SIG-M5 treated with dmso at 0.1 percent for 504 hours (cell line): ENCODE results near the gene SMCO4.
"Not testable (repeated sequence)": the region's sequence is repeated elsewhere in the genome, so short reads cannot be mapped to it uniquely, and the experiment has no call there.

Experiments used
- DNase-seq: peaks from one replicate; lab custom pipeline; 2025; ENCODE audit not compliant: unreplicated experiment; lab: John Stamatoyannopoulos, UW

The SMCO4 gene, protein sequence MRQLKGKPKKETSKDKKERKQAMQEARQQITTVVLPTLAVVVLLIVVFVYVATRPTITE

DNA sequence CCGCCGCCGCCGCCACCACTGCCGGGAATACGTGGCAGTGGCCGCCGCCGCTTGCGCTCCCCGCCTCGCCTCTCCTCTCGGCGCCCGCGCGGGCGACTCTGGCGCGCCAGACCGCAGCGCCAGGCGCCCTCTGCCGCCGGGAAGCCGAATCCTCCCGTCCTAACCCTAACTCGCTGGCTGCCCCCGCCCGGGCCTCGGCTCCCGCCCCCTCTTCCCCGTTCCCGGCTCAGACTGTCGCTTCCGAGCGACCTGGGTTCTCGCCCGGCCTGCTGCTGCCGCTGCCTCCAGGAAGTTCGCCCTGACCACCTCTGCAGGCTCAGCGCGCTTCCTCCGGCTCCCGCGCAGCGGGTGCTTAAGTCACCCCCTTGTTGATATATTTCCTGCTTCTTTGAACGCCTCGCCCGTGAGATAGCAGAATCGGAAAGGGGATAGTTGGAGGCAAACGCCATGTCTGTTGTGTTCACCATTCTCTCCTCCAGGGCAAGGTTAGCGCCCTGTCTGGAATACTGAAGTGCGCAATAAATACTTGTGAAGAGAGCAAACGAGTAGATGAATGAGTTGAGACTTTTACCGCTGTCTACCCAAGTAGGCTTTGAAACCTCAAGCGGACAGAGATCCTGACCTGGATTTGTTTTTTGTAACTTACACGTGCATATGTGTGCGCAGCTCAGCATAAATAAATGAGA lies at the start of gene SMCO4:
SMCO4 (minus strand) TSS at position 100 of the 686 bp plus-strand sequence. CDS start 64,202 bp downstream, outside the sequence.
- peak; percentile 71 for DNase-seq

DNA sequence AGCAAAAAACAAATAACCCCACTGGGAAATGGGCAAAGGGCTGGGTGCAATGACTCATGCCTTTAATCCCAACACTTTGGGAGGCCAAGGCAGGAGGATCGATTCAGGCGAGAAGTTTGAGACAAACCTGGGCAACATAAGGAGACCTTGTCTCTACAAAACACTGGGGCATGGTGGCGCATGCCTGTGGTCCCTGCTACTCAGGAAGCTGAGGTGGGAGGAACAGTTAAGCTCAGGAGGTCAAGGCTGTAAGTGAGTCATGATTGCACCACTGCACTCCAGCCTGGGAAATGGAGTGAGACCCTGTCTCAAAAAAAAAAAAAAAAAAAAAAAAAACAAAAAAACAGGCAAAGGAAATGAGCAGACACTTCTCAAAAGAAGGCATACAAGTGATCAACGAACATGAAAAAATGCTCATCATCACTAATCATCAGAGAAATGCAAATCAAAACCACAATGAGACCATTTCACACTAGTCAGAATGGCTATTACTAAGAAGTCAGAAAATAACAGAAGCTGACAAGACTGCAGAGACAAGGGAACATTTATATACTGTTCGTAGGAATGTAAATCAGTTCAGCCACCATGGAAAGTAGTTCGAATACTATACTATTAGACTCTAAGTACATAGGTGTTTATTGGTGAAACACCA lies 48.2 kb upstream of the SMCO4 start:
- DNase-seq = peak; percentile 62

DNA sequence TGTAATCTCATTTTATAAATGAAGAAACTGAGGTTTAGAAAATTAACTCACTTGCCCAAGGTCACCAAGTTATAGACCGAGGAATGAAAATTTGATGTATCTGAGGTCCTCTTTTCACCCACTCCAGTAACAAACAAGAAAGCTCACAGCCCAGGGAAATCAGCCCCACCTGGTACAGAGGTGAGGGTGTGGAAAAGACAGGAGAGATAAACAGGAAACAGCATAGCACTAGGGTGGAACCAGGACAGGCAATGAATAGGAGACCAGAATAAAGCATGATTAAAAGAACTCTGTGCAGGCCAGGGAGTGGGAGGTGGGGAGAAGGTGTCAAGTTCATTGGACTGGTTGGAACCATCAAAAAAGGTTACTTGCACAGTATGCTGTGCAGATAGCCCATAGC lies 46.2 kb upstream of the SMCO4 start:
- DNase-seq = no peak

DNA sequence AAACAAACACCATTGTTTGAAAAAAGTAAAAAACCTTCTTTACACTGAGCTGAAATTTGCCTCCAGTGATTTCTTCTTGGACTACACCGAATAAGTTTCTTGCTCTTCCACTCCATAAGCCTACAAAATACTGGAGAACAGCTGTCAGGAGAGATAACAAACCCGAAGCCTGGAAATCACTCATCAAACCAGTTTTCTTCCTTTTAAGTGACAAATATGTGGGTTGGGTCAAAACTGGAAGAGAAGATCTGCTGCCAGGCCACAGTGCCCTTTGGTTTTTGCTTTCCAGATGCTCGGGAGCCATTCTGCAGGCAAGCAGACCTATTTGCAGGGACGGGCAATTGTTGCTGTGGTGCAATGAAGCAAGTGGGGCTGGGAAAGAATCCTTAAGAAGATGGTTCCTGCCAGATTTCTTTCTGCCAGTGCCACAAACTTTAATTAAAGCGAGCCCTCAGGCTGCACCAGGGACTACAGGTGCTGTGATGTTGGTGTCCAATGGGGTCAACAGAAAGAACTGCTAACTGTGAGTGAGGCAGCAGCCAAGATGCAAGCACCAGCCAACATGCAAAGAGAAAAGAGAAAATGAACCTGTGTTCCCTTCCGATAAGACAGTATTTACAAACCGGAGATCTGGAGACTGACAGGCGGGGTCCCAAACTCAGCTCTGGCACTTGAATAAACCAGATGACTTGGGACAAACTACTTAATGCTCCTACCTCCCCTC lies 44.8 kb upstream of the SMCO4 start:
- DNase-seq = no peak

DNA sequence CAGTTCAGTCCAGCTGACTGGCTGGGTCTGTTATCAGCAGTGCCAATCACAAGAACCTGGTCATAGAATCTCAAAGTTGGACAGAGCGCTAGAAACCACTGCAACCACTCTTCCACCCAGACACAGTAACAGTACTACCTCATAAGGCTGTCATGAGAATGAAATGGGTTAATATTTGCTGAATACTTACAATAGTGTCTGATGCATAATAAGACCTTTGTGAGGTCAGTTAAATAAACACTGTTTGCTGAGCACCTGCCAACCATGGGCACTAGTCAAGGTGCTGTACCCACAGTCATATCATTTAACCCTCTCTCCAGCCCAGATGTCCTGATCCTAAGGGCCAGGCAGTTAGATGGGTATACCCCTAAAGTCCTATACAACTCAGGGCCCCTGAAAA lies 44.2 kb upstream of the SMCO4 start:
- DNase-seq = not testable (repeated sequence)

DNA sequence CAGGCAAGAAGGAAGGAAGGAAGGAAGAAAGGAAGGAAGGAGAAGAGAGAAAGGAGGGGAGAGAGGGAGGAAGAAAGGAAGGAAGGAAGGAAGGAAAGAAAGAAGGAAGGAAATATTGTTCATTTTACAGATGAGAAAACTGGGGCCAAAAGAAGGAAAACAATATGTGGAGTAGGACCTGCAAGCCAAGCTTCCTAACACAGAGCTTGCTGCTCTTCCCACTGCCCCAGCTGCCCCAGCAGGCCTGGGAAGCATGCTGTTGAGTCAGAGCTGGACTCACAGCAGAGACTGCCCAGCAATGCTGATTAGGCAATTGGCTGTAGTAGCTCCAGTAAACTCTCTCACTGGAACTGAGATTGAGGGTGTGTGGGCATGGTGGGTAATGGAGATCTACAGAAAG lies 42.6 kb upstream of the SMCO4 start:
- DNase-seq = no peak

DNA sequence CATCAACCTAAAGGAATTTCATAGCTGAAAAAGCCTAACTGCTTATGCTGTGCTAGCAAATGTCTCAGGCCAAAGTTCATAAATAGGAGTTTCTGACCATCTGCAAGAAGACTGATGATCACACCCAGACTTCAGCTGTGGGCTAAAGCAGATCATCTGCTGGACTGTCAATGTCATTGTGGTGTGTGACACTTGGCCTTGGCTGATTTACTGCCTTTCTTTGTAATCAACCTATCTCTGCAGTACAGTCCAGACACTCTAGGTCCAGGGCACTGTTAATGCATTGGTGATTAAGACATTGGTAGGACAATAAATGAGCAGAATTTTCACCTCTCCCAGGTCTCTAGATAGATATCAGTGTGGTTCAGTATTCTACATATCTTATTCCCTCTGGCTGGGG lies 40.3 kb upstream of the SMCO4 start:
- no peak for DNase-seq

DNA sequence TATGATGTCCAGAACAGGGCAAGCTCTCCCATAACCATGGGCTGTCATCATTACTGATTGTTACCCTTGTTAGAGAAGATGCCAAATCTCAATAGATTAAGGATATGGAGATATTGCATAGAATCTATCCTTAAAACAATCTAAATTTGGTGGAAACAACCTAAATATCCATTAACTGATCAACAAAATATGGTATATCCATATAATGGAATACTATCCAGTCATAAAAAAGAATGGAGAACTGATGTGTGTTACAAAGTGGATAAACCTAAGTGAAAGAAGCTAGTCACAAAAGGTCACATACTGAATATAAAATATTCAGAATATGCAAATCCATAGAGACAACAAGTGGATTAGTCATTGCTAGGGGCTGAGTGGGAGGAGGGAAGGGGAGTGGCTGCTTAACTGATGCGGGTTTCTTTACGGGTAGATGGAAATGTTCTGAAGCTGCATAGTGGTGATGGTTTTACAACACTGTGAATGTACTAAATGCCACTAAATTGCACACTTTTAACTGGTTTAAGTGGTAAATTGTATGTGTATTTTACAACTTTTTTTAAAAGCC lies 36.1 kb upstream of the SMCO4 start:
- no peak for DNase-seq

DNA sequence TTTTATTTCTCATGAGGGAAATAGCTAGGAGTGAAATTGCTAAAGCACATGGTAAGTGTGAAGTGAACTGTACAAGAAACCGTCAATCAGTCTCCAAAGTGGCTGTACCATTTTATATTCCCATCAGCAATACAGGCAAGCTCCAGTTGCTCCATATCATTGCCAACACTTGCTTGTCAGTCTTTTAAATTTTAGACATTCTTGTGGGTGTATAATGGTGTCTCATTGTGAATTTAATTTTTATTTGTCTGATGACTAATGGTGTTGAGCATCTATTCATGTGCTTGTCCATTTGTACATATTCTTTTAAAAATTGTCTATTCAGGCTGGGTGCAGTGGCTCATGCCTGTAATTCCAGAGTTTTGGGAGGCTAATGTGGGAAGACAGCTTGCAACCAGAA lies 34.1 kb upstream of the SMCO4 start:
- no peak for DNase-seq

DNA sequence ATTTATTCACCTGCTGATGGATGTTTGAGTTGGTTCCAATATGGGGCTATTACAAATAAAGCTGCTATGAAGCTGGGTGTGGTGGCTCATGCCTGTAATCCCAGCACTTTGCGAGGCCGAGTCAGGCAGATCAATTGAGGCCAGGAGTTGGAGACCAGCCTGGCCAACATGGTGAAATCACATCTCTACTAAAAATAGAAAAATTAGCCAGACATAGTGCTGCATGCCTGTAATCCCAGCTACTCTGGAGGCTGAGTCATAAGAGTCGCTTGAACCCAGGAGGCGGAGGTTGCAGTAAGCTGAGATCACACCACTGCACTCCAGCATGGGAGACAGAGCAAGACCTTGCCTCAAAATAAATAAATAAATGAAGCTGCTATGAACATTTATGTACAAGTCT lies 33.7 kb upstream of the SMCO4 start:
- DNase-seq = not testable (repeated sequence)

DNA sequence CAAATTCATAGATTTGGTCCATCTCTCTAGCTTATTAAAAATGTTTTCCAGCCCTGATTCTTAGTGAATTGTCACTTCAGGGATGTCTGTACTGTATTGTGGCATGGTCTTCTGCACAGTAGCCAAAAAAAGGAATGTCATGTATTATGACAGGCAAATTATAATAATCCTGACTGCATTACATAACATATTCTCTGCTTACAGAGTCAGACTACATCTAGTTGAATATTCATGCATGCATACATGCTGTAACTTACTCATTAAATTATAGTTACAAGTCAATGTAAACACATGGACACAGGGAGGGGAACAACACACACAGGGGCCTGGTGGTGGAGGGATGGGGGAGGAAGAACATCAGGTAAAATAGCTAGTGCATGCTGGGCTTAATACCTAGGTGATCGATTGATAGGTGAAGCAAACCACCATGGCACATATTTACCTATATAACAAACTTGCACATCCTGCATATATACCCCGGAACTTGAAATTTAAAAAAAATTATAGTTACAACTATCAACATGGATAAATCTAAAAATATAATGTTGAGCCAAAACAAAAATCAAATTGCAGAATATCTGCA lies 31.5 kb upstream of the SMCO4 start:
- no peak for DNase-seq

DNA sequence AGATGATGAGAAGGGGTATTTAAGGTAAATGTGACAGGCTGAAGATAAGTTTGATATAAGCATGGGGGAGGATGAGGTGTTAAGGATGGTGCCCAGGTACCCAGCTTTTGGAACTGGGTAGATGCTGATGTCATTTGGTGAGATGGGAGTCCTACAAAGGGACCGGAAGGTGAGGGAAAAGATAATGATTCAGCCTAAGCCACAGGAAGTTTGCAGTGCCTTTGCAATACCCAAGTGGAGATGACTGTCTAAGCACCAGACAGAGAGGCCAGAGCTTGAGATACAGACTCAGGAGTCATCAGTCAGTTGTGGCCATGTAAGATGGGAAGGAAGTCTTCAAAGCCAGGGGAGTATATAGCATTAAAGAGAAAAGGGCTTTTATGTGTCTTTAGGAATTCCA lies 30.0 kb upstream of the SMCO4 start:
- DNase-seq = no peak

DNA sequence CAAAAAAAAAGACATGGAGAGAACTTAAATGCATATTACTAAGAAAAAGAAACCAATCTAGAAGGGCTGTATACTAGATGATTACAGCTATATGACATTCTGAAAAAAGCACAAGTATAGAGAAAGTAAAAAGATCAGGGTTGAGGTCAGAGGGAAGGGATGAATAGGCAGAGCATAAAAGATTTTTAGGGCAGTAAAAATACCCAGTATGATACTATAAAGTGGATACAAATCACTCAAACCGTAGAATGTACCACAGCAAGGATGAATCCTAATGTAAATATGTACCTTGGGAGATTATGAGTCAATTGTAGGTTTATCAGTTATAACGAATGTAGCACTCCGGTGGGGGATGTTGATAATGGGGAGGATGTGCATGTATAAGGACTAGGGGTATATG lies 29.4 kb upstream of the SMCO4 start:
- no peak for DNase-seq

DNA sequence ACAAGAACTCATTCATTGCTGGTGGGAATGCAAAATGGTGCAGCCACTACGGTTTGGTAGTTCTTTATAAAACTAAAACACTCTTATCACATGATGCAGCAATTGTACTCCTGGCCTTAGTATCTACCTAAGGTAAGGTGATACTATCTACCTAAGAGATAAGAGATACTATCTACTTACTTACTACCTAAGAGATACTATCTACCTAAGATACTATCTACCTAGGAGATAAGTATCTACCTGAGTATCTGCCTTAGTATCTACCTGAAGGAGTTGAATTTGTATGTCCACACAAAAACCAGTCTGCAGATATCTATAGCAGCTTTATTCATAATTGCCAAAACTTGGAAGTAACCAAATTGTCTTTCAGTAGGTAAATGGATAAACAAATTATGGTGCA lies 29.0 kb upstream of the SMCO4 start:
- no peak for DNase-seq

DNA sequence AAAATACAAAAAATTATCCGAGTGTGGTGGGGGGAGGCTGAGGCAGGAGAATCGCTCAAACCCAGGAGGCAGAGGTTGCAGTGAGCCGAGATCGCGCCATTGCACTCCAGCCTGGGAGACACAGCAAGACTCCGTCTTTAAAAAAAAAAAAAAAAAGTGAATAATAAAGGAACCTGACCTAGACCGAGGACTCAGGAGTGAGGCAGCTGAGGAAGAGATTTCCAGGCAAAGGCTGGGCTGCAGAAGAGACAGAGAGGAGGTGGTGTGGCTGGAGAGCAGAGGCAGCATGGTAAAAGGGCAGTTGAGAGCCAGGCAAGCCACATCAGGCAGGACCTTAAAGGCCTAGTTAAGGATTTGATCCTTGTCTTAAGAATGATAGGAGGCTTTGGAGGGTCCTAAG lies 28.4 kb upstream of the SMCO4 start:
- DNase-seq = no peak

DNA sequence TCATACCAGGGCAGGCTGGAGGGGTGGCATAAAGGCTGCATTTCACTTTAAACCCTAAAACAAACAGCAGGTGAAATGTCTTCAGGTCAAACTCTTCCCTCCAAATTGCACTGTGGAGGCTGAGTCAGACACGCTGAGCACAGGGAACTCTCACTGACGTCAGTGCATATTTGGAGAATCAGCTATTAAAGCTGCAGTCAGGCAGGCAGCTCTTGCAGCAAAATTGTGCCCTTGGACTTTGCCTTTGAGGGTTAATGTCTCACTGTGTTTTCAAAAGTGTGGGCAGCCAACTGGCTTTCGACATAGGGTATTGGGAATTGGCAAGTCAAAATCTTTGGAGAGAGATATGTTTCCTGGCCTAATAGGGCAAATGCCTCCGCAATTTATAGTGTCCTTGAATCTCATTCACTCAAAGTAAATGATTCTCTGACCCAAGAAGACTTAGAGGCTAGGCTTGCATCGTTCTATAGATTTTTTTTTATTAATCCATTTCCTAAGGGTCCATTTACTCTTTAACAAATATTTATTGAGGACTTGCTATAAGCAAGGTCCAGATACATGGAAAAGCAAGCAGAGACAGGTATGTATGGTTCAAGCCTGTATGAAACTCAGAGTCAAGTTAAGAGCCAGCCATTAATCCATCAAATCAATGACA lies 27.7 kb upstream of the SMCO4 start:
- peak; percentile 13 for DNase-seq

DNA sequence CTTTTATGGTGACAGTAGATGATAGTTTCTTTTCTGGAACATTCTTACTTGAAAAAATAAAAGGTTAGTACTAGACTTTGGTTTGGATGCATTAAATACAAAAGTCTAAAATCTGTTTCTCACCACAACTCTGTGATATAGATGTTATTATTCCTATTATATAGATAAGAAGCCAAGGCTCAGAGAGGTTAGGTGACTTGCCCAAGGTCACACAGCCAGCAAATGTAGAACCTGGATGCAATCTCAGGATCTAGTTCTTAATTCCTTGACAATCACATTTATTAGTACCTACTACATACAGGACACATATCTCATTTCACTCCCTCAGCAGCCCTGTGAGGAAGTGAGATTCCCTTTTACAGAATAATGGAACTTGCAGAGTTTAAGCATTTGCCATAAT lies 26.3 kb upstream of the SMCO4 start:
- DNase-seq = no peak

DNA sequence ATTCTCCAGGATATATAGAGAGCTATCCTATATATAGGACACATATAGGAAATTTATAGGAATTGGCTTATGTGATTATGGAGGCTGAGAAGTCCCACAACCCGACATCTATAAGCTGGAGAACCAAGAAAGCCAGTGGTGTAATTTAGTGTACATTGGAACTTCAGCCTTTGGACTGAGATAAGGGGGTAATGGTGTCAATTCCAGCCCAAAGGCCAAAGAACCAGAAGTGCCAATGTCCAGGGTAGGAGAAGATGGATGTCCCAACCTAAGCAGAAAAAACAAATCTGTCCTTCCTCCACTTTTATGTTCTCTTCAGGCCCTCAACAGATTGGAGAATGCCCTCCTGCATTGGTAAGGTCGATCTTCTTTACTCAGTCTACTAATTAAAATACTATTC lies 25.5 kb upstream of the SMCO4 start:
- DNase-seq = no peak

DNA sequence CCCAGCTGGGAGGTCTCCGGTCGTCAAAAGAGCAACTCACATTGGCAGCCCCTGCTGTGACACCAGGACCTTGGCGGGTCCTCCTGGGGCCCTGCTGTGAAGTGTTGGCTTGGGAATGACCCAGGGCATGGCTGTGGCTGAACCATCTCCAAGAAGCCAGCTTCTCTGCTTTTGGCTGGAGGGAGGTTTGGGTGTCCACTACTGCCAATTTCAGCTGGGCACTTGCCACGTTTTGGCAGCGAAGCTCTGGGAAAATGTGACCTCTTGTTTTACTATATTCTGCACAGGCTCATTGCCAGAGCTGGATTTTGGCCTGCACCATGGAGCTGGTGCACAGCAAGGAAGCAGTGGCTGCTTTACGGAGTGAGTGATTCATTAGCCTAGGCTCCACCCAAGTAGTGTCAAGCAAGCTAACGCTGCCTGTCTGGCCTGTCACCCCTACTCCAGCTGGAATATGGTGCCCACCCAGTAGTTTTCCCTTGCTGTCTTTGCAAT lies 24.3 kb upstream of the SMCO4 start:
- no peak for DNase-seq

DNA sequence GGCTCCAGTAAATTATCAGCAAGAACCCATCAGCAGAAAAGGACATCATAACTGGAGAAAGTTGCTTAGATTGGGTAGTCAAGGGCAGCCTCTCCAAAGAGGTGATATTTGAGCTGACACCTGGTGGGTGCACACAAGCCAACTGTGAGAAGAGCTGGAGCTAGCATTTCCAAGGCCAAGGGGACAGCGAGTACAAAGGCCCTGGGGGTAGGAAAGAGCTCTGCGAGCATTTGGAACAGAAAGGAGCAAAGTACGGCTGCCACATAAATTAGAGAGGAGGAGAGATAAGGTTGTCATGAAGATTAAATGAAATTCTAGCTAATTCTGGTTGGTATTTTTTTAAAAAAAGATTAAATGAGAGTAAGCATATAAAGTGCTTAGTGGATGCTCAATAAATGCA lies 21.7 kb upstream of the SMCO4 start:
- DNase-seq = no peak

DNA sequence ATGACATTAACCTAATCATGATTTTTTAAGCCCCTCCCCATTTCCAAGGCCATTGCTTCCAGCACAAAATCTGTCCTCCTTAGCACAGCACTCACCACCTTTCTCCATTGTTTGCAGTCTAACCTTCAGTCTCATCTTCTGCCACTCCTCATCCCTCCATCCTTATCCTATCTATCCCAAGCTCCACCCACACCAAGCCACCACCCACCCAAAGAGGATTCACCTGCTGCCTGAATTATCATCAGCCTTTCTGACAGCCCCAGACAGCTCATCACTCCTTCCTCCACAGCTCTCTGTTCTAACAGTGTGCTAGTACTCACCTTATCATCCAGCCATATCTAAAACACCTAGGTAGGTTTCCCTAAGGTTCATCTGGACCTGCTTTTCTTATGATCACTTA lies 20.7 kb upstream of the SMCO4 start:
- DNase-seq = no peak
